ENCODE results near the gene MTUS2.

DNA sequence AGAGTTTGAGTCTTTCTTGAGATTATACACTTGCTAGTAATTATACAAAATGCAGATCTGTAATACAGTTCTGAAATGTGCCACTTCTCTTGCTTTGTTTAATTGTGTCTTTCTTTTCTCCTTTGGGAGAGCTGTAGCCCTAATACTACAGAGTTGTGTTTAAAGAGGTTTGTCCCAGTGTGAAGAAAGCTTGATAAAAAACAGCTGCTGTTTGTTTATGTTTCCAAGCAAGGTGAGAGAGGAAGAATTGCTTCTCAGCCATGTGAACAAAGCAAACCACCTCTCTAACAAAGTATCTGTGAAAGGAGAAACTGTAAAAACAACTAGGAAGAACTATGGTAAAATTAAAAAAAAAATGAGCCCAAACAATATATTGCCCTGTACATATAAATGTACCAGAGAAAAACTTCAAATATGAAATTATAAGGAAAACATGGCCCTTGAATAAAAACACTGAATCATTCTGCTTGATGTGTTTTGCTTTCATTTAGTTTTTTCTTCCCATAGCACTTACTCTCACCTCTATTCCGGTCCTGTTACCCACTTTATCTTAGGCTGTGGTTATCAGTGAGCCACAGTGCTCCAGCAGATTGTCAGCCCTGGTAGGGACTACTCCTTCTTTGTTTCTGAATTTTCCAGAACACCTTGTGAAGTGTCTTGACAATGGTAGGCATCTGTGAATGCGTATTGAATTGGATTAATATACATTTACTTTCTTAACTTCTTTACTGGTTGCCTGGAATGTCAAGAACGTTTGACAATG is 257.1 kb downstream of the MTUS2 start:
- TF ChIP-seq SMC3 (conservative IDR thresholded peaks at IDR 0.05; ENCODE audit: poor library complexity) (no peak), POLR2AphosphoS5 (IDR thresholded peaks at IDR 0.05) (no peak), EZH2 (IDR thresholded peaks at IDR 0.05; ENCODE audit: borderline replicate concordance, insufficient read depth, low read length, poor library complexity, severe bottlenecking) (no peak), REST (IDR thresholded peaks at IDR 0.05; ENCODE audit: borderline replicate concordance) (no peak)
- TF ChIP-seq, protein P1, sequence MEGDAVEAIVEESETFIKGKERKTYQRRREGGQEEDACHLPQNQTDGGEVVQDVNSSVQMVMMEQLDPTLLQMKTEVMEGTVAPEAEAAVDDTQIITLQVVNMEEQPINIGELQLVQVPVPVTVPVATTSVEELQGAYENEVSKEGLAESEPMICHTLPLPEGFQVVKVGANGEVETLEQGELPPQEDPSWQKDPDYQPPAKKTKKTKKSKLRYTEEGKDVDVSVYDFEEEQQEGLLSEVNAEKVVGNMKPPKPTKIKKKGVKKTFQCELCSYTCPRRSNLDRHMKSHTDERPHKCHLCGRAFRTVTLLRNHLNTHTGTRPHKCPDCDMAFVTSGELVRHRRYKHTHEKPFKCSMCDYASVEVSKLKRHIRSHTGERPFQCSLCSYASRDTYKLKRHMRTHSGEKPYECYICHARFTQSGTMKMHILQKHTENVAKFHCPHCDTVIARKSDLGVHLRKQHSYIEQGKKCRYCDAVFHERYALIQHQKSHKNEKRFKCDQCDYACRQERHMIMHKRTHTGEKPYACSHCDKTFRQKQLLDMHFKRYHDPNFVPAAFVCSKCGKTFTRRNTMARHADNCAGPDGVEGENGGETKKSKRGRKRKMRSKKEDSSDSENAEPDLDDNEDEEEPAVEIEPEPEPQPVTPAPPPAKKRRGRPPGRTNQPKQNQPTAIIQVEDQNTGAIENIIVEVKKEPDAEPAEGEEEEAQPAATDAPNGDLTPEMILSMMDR (IDR thresholded peaks at IDR 0.05; ENCODE audit: poor library complexity, severe bottlenecking): no peak

Data from neural cell (in vitro differentiated cells).